HT1080 (cell line): Measurements from ENCODE around the gene IGSF21. TPM values are rescaled to one million over a fixed set of nuclear protein-coding genes. Genes with fewer than 3 reads are reported as not detected.
"Not testable (repeated sequence)": the region's sequence is repeated elsewhere in the genome, so short reads cannot be mapped to it uniquely, and the experiment has no call there.

ENCODE experiments used
- DNase-seq: peaks from one replicate; pipeline ENCODE4 v3.0.0-alpha.2; 2015; ENCODE audit warnings: low read depth
- total RNA-seq: library from RNA; depleted of rRNA; stranded (reverse); fragments of >200 nt; shearing (Covaris generic); gene quantifications from 2 replicates; pipeline ENCODE4 v1.2.3, GENCODE V29; 2014

The IGSF21 gene
- total RNA-seq, 1 experiment from 2014 or later: not detected

- no peak for DNase-seq
Measured at GRCh38 chr1:18397641-18398040, 290.0 kb downstream of the IGSF21 start.

GRCh38 chr1:18398791-18399530 is 291.4 kb downstream of the IGSF21 start:
- no peak for DNase-seq

DNA sequence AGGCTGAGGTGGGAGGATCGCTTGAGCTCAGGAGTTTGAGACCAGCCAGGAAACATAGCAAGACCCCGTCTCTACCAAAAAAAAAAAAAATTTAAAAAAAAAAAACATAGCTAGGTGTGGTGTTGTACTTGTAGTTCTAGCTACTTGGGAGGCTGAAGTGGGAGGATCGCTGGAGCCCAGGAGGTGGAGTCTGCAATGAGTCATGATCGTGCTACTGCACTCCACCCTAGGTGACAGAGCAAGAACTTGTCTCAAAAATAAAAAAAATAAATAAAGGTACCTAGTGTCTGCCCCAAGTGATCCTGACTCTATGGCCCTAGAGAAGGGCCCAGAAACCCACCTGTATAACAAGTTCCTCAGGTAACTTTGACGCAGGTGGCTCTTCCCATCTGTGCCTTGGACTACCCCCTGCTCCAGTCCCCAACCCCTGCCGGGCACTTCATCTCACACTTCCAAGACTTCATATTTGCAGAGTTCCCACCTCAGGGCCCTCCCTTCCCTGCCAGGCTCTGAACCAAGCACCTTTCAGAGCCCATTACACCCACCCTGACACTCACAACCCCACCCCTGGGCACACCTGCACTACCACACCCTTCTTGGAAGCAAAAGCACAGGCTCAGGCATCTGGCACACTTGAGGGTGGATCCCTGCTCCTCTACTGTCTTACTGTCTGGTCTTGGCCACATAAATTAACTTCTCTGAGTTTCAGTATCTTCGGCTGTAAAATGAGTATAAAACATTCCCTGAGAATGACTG is 292.9 kb downstream of the IGSF21 start:
- DNase-seq: no peak

GRCh38 chr1:18401921-18402320 is 294.3 kb downstream of the IGSF21 start:
- DNase-seq: no peak

- no peak for DNase-seq
Measured at GRCh38 chr1:18404460-18404859, 296.9 kb downstream of the IGSF21 start.

- DNase-seq: no peak
Measured at GRCh38 chr1:18407166-18408045, 299.8 kb downstream of the IGSF21 start.

GRCh38 chr1:18408656-18409370 is 301.2 kb downstream of the IGSF21 start:
- DNase-seq: no peak

GRCh38 chr1:18409609-18410237 is 302.1 kb downstream of the IGSF21 start:
- DNase-seq: no peak

GRCh38 chr1:18410407-18410806 is 302.8 kb downstream of the IGSF21 start:
- DNase-seq: no peak

GRCh38 chr1:18411321-18411720 is 303.7 kb downstream of the IGSF21 start:
- no peak for DNase-seq

DNA sequence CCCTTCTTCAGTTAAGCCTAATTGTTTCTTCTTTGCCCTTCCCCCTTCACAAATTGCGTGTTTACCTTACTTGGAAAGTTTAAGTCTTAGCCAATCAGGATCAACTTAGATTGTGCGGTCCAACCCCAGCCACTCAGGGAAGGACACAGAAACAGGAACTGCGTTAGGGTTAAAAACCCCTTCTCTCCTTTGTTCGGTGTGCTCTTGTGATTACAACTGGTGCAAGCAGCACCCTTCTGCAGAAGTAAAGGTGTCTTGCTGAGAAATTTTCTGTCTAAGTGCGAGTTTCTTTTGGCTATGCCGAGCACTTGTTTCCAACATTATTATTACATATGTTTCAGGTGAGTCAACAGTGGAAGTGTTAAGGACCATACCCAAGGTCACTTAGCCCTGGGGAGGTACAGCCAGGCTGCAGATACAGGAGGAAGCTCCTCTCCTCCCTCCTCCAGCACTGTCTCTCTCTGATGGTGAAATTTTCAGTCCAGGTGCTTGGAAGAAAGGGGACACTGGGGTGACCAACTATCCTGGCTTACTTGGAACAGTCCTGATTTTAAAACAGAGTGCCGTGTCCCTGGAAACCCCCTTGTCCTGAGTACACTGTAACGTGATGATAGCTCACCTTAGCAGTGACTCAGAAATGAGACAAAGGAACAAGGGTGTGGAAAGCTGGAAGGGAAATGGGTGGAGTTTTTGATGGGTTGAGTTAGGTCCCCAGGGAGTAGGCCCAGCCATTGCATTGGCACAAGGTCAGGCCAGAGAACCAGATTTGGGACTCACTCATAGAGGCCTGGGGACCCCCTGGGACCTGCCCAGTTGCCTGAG is 304.4 kb downstream of the IGSF21 start:
- DNase-seq: no peak

DNA sequence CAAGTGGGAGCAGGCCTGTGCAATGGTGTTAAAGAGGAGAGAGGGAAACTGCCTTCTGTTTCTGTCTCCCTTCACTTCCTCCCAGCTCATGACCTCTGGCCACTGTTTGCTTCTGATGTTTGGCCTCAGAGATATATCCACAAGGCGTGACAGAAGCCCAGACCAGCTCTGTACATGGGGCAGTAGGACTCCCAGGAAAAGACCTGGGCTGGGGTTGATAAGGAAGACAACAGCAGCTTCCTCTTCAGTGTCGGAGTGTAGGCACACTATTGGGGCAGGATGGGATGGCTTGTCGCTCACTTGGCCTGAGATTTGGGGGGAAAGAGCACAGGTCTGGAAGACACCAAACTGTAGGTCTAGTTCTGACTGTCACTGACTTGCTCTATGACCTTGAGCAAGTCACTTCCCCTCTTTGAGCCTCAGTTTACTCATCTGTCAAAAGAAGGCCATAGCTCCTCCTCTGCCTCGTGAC is 305.3 kb downstream of the IGSF21 start:
- no peak for DNase-seq

DNA sequence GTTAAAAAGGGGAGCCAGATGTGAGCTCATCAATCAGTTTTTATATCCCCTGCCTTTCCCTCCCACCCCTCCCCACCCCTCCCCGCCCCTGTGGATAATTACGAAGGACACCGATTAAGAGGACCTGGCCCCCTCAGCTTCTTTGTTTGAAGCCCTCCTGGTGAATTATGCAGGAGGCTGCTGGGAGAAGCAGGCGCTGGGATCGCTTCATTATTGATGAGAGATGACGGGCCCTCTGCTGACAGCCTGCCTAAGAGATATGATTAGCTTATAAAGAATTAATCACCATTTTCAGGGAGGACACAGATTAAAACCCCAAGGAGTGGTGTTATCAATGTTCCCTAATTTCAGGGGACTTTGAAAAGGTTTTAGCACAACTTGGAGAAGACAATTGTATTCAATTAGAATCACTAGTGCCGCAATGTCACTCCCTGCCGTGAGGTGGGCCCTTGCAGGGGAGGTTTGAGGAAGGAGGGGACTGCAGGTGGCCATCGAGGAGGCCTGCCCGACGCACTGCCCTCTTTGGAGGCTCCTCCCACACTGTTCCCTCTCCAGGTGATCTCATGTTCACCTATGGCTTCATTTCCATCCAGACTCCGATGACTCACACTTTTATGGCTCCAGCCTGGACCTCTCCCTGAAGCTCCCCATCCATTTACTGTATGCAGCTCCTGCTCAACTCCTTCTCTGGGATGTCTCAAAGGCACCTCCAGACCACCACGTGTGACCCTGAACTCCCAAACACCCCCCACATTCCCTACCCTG is 306.1 kb downstream of the IGSF21 start:
- no peak for DNase-seq

DNA sequence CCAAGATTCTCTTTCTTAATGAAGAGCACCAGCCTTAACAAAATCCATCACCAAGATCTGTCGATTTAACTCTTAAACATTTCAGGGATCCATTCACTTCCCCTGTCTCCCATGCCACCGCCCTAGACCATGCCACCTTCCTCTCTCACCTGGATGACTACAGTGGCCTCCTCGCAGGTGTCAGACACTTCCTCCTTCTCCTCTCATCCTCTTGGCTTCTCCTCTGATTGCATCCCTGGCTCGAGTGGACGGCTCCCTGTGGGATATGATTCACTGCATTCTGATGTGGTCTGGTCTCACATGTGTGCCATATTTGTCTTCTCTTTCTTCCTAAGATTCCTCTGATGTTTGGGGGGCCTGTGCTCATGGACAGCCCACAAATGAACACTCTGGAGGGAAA is 306.7 kb downstream of the IGSF21 start:
- no peak for DNase-seq

DNA sequence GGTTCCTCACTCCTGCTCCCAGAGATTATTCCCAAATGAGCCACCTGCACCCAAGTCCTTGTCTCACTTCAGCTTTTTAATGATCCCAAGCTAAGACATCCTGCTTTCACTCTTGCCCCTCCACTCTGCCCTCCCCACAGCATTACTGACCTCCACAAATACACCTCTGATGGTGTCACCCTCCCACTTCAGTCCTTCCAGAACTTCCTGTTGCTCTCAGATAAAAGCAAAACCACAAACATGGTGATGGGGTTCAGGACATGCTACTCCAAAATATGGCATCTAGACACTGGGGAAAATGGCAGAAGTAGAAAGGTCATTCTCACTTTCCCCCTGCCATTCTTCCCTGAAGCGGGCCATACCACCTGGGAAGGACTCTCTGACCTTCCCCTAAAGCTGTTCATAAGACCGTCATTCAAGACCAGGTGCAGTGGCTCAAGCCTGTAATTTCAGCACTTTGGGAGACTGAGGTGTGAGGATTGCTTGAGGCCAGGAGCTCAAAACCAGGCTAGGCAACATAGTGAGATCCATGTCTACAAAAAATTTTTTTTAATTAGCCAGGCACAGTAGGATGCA is 307.4 kb downstream of the IGSF21 start:
- no peak for DNase-seq

DNA sequence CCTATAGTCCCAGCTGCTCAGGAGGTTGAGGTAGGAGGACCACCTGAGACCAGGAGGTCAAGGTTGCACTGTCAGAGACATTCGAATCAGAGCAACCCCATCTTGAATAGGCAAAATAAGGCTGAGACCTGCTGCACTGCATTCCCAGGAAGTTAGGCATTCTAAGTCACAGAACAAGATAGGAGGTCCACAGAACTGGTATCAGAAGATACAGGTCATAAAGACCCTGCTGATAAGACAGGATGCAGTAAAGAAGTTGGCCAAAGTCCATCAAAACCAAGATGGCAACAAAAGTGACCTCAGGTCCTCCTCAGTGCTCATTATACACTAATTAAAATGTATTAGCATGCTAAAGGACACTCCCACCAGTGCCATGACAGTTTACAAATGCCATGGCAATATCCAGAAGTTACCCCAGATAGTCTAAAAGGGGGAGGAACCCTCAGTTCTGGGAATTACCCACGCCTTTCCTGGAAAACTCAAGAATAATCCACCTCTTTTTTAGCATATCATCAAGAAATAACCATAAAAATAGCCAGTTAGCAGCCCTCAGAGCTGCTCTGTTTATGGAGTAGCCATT is 307.9 kb downstream of the IGSF21 start:
- no peak for DNase-seq

- DNase-seq: not testable (repeated sequence)
Measured at GRCh38 chr1:18416126-18416525, 308.5 kb downstream of the IGSF21 start.
